Neural progenitor cell (in vitro differentiated cells): ENCODE measurements around the gene VAV2. TPM values are rescaled to one million over a fixed set of nuclear protein-coding genes. Genes with fewer than 3 reads are reported as not detected.

ENCODE experiments used
- DNase-seq: peaks from one replicate; pipeline ENCODE4 v3.0.0-alpha.2; 2016; ENCODE audit warnings: low spot score
- H2AFZ ChIP-seq: fragments of 200-600 bp; sonication (generic); replicated peaks from 2 replicates; pipeline ENCODE4 v1.6.1; 2016; ENCODE audit warnings: antibody characterized with exemption
- H3F3A ChIP-seq: fragments of 200-600 bp; sonication (generic); 2 replicates; pipeline ENCODE4 v1.6.1; 2016; ENCODE audit warnings: antibody characterized with exemption, low read depth
- H3K27ac ChIP-seq: fragments of 200-600 bp; sonication (generic); 2 replicates; pipeline ENCODE4 v1.5.1; 2016; ENCODE audit warnings: mild to moderate bottlenecking
- H3K27me3 ChIP-seq: fragments of 200-600 bp; sonication (generic); 2 replicates; pipeline ENCODE4 v1.6.1; 2016; ENCODE audit warnings: mild to moderate bottlenecking, moderate library complexity
- H3K36me3 ChIP-seq: fragments of 200-600 bp; sonication (generic); 2 replicates; pipeline ENCODE4 v1.5.1; 2016
- H3K4me1 ChIP-seq: fragments of 200-600 bp; sonication (generic); 2 replicates; pipeline ENCODE4 v1.6.1; 2016; ENCODE audit warnings: mixed run types
- H3K4me2 ChIP-seq: fragments of 200-600 bp; sonication (generic); 2 replicates; pipeline ENCODE4 v1.6.1; 2016
- H3K4me3 ChIP-seq: fragments of 200-600 bp; sonication (generic); 2 replicates; pipeline ENCODE4 v1.5.1; 2016
- H3K79me2 ChIP-seq: fragments of 200-600 bp; sonication (generic); 2 replicates; pipeline ENCODE4 v1.6.1; 2016; ENCODE audit warnings: low read depth
- H3K9ac ChIP-seq: fragments of 200-600 bp; sonication (generic); 2 replicates; pipeline ENCODE4 v1.6.1; 2016
- H3K9me3 ChIP-seq: fragments of 200-600 bp; sonication (generic); 2 replicates; pipeline ENCODE4 v1.5.1; 2016; ENCODE audit warnings: low read depth
- H4K20me1 ChIP-seq: fragments of 200-600 bp; sonication (generic); 2 replicates; pipeline ENCODE4 v1.6.1; 2016; ENCODE audit warnings: low read depth
- H3K27ac Mint-ChIP-seq: 3 replicates; pipeline ENCODE4 v1.8.0; 2021; ENCODE audit warnings: mixed read lengths
- H3K27me3 Mint-ChIP-seq: 2 replicates; pipeline ENCODE4 v1.8.0; 2022; ENCODE audit warnings: low read depth, mild to moderate bottlenecking, inconsistent platforms, moderate library complexity, mixed read lengths; ENCODE audit not compliant: insufficient read depth
- H3K36me3 Mint-ChIP-seq: 3 replicates; pipeline ENCODE4 v1.8.0; 2021; ENCODE audit warnings: mixed read lengths
- H3K4me1 Mint-ChIP-seq: 3 replicates; pipeline ENCODE4 v1.8.0; 2021; ENCODE audit warnings: mixed read lengths
- H3K4me3 Mint-ChIP-seq: 3 replicates; pipeline ENCODE4 v1.8.0; 2021; ENCODE audit warnings: mild to moderate bottlenecking, moderate library complexity, mixed read lengths
- H3K9me3 Mint-ChIP-seq: 3 replicates; pipeline ENCODE4 v1.8.0; 2020; ENCODE audit warnings: mixed read lengths
- EZH2 ChIP-seq: fragments of 200-600 bp; sonication (generic); IDR thresholded peaks from 2 replicates; pipeline ENCODE4 v1.6.1; 2017; ENCODE audit warnings: antibody characterized with exemption, mild to moderate bottlenecking, moderate library complexity
- EZH2phosphoT487 ChIP-seq: fragments of 200-600 bp; sonication (generic); IDR thresholded peaks from 2 replicates; pipeline ENCODE4 v1.6.1; 2017; ENCODE audit warnings: antibody characterized with exemption
- total RNA-seq: library from RNA; depleted of rRNA; stranded (reverse); fragments of >200 nt; gene quantifications from 2 replicates; pipeline ENCODE4 v1.2.3, GENCODE V29; 2015; ENCODE audit warnings: low replicate concordance
- TF ChIP-seq, protein P1 (sequence below): fragments of 200-600 bp; sonication (generic); IDR thresholded peaks from 2 replicates; pipeline ENCODE4 v1.5.1; 2017; ENCODE audit warnings: antibody characterized with exemption, mild to moderate bottlenecking

Gene VAV2
- total RNA-seq, 1 donor from 2014 or later = 12.9 TPM

DNA sequence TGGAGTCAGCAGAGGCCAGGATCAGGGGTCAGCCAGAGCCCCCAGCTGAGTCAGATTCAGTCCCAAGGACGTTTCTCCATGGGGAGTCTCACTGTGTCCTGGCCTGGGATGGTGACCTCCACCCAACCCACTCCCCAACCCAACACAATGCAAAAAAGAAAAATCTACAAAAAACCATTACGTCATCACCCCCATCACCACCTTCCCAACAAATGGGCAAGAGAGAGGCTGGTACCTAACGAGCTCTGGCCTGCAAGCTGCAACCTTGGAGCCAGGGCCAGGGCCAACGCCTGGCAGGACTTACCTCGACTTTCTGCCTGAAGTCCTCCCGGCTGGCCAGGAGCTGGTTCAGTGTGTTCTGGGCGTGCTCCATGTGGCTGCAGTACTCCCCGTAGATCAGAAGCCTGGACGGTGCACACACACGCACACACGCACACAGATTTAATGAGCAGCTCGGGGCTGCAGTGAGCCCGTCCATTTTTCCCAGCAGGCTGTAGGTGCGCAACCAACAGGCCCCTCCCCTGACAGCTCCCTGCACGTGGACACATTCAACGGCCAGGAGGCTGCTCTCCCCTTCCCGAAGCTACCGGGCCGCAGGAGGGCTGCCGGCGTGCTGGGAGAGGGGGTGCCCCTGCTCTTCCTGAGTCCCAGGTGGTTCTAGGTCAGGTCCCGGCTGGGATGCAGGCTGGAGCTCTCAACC lies 194.6 kb downstream of the VAV2 start:
- Mint-ChIP-seq H3K9me3 (no peaks in the 10 kb centered on the region), H3K27ac (no peak overlapping the region), H3K4me1 (peaks cover 18% of the 10 kb centered on the region), H3K27me3 (no peaks in the 10 kb centered on the region), H3K36me3 (peaks cover 9% of the 10 kb centered on the region), H3K4me3 (no peak overlapping the region)
- H3K9me3 ChIP-seq = no peaks in the 10 kb centered on the region
- no peaks in the 10 kb centered on the region for H3K27me3 ChIP-seq
- H2AFZ ChIP-seq = no peak overlapping the region
- H3F3A ChIP-seq = no peaks in the 10 kb centered on the region
- no peak for DNase-seq
- no peaks in the 10 kb centered on the region for H3K79me2 ChIP-seq
- H3K4me2 ChIP-seq = no peak overlapping the region
- peaks cover 5% of the 10 kb centered on the region for H3K4me1 ChIP-seq
- no peak overlapping the region for H3K27ac ChIP-seq
- TF ChIP-seq EZH2phosphoT487 (no peak), EZH2 (no peak)
- TF ChIP-seq, protein P1, sequence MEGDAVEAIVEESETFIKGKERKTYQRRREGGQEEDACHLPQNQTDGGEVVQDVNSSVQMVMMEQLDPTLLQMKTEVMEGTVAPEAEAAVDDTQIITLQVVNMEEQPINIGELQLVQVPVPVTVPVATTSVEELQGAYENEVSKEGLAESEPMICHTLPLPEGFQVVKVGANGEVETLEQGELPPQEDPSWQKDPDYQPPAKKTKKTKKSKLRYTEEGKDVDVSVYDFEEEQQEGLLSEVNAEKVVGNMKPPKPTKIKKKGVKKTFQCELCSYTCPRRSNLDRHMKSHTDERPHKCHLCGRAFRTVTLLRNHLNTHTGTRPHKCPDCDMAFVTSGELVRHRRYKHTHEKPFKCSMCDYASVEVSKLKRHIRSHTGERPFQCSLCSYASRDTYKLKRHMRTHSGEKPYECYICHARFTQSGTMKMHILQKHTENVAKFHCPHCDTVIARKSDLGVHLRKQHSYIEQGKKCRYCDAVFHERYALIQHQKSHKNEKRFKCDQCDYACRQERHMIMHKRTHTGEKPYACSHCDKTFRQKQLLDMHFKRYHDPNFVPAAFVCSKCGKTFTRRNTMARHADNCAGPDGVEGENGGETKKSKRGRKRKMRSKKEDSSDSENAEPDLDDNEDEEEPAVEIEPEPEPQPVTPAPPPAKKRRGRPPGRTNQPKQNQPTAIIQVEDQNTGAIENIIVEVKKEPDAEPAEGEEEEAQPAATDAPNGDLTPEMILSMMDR = no peak
- no peaks in the 10 kb centered on the region for H3K36me3 ChIP-seq
- no peak overlapping the region for H3K9ac ChIP-seq
- H4K20me1 ChIP-seq = peaks cover 5% of the 10 kb centered on the region
- H3K4me3 ChIP-seq = no peak overlapping the region

DNA sequence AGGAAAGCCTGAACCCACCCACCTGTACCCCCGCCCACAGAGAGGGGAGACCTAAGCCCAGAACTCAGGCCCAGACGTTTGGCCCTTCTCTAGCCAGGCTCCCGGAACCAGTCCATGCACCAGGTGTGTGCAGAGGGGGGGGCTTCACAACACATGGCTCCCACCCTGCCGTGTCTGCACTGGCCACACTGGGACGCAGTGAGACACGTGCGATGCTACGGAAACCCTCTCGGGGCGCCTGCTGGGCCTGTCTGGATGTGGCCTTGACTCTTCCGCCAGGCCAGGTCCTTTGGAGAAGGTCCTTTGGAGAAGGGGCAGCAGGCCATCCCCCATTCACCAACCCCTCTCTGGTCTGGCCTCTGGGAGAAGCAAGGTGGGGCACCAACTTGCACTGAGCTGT lies 195.6 kb downstream of the VAV2 start:
- H3K27me3 Mint-ChIP-seq = peaks cover 3% of the 10 kb centered on the region
- Histone ChIP-seq H4K20me1 (peaks cover 5% of the 10 kb centered on the region), H2AFZ (no peak overlapping the region), H3K9me3 (no peaks in the 10 kb centered on the region), H3K4me3 (no peak overlapping the region), H3K27ac (no peak overlapping the region), H3K4me2 (no peak overlapping the region), H3K9ac (no peak overlapping the region), H3K4me1 (peaks cover 5% of the 10 kb centered on the region), H3K79me2 (no peaks in the 10 kb centered on the region), H3K27me3 (no peaks in the 10 kb centered on the region), H3K36me3 (no peaks in the 10 kb centered on the region), H3F3A (no peaks in the 10 kb centered on the region)
- H3K9me3 Mint-ChIP-seq = no peaks in the 10 kb centered on the region
- H3K27ac Mint-ChIP-seq = no peak overlapping the region
- no peak for TF ChIP-seq EZH2
- TF ChIP-seq EZH2phosphoT487 = no peak
- TF ChIP-seq, protein P1 = no peak
- peaks cover 14% of the 10 kb centered on the region for H3K36me3 Mint-ChIP-seq
- DNase-seq = no peak
- no peak overlapping the region for H3K4me3 Mint-ChIP-seq
- H3K4me1 Mint-ChIP-seq = peaks cover 13% of the 10 kb centered on the region

DNA sequence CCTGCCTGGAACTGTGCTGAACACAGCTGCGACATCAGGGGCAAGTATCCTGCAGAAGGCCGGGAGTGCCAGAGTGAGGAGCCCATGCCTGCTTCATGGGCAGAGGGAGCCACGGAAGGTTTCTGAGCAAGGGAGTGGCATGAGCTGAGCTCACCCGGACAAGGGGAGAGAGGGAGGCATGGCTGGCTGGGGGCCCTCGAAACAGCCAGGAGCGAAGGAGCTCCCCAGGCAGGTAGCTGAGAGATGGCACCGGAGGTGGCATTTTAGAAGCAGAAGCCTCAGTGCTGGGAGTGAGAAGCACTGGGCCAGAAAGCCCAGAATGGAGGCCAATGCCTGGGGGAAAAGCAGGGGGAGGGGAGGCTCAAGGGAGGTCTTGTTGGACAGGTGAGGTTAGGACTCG lies 197.1 kb downstream of the VAV2 start:
- Histone ChIP-seq H3K4me2 (no peak overlapping the region), H3K9me3 (no peaks in the 10 kb centered on the region), H3K36me3 (no peaks in the 10 kb centered on the region), H3F3A (no peaks in the 10 kb centered on the region), H2AFZ (no peak overlapping the region), H3K4me1 (peaks cover 5% of the 10 kb centered on the region), H3K79me2 (no peaks in the 10 kb centered on the region), H3K4me3 (no peak overlapping the region), H3K27me3 (no peaks in the 10 kb centered on the region), H3K9ac (no peak overlapping the region), H4K20me1 (peaks cover 5% of the 10 kb centered on the region), H3K27ac (no peak overlapping the region)
- H3K4me1 Mint-ChIP-seq = peaks cover 13% of the 10 kb centered on the region
- no peaks in the 10 kb centered on the region for H3K9me3 Mint-ChIP-seq
- H3K27me3 Mint-ChIP-seq = peaks cover 3% of the 10 kb centered on the region
- H3K27ac Mint-ChIP-seq = no peak overlapping the region
- TF ChIP-seq EZH2 = no peak
- no peak for TF ChIP-seq EZH2phosphoT487
- TF ChIP-seq, protein P1 = no peak
- peaks cover 16% of the 10 kb centered on the region for H3K36me3 Mint-ChIP-seq
- DNase-seq = no peak
- H3K4me3 Mint-ChIP-seq = no peak overlapping the region
